MM.1S (cell line): ENCODE measurements around the gene MYH7.

Source experiments
- CTCF ChIP-seq: fragments of 300-600 bp; sonication (generic); IDR thresholded peaks from 2 replicates; pipeline ENCODE4 v1.5.1; 2016; ENCODE audit warnings: antibody characterized with exemption, low read length, mixed read lengths
- EZH2 ChIP-seq: fragments of 300-600 bp; sonication (generic); optimal IDR thresholded peaks from 2 replicates; pipeline ENCODE3; 2017; ENCODE audit warnings: low read depth, mild to moderate bottlenecking, antibody characterized with exemption, low read length, mixed read lengths

DNA sequence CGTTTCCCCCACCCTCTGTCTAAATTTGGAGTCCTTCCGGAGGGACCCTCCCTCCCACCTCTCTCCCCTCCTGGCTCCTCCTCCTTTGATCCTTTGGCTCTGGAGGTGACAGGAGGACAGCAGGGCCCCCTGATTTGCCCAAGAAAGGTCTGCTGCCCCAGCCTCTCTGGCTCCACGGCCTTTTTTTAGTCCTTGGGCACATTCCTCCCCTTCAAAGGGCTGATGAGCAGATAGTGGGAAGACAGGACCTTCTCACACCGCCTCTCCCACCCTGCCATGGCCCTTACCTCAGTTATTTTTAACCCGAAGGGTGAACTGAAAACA is 27.2 kb downstream of the MYH7 start:
- TF ChIP-seq EZH2, result no peak
- TF ChIP-seq CTCF, result no peak
